Esophagus squamous epithelium (tissue), 5 donors: ENCODE measurements around the gene FLNB. TPM values are rescaled to one million over a fixed set of nuclear protein-coding genes. Genes with fewer than 3 reads are reported as not detected.

Experiments
- DNase-seq: peaks from one replicate; lab custom pipeline; 2025; lab: John Stamatoyannopoulos, UW
- H3K27ac ChIP-seq, 4 donors: fragments of 200-600 bp; sonication (generic); one replicate each; pipeline ENCODE4 v1.5.1; 2016 to 2019; ENCODE audit warnings: mild to moderate bottlenecking in 1 of 4
- H3K27me3 ChIP-seq, 4 donors: fragments of 200-600 bp; sonication (generic); 1 replicate in 3 of 4; 2 replicates in 1 of 4; pipeline versions ENCODE4 v1.5.1 to v1.6.0; 2017 to 2021; ENCODE audit warnings: antibody characterized with exemption in 1 of 4
- H3K36me3 ChIP-seq, 3 donors: fragments of 200-600 bp; sonication (generic); one replicate each; pipeline ENCODE4 v1.5.1; 2016 to 2019
- H3K4me1 ChIP-seq, 3 donors: fragments of 200-600 bp; sonication (generic); one replicate each; pipeline ENCODE4 v1.5.1; 2017 to 2019
- H3K4me3 ChIP-seq, 4 donors: fragments of 200-600 bp; sonication (generic); 1 replicate in 3 of 4; 2 replicates in 1 of 4; pipeline ENCODE4 v1.5.1; 2016 to 2019; ENCODE audit warnings: mild to moderate bottlenecking in 2 of 4, moderate library complexity in 1 of 4
- H3K9me3 ChIP-seq, 3 donors: fragments of 200-600 bp; sonication (generic); one replicate each; pipeline ENCODE4 v1.5.1; 2016 to 2019
- POLR2A ChIP-seq, 4 donors: fragments of 450-650 bp; IDR thresholded peaks; one replicate each; pipeline ENCODE4 v1.6.1; 2017; ENCODE audit warnings: antibody characterized with exemption in 4 of 4, mild to moderate bottlenecking in 4 of 4, moderate library complexity in 3 of 4
- WGBS, 2 donors: methylation state at CpG; one replicate each; pipeline ENCODE4 v1.1.5; 2018; 5-methylcytosine and 5-hydroxymethylcytosine counted together
- intact Hi-C: fragments of 100-400 bp; cut with DNase I; formaldehyde crosslinking; loops from one replicate; pipeline ENCODE4 v1.15.0; 2022
- total RNA-seq, 4 donors: library from RNA; depleted of rRNA; stranded (reverse); fragments of >200 nt; gene quantifications; one replicate each; pipeline ENCODE4 v1.1.0, GENCODE V29; 2016
- TF ChIP-seq, protein P1 (sequence below), 6 experiments: fragments of 450-650 bp in 4 of 6; fragments of 200-600 bp in 2 of 6; sonication (generic) in 2 of 6; IDR thresholded peaks; one replicate each; pipeline ENCODE4 v1.5.1; 2016 to 2019; ENCODE audit warnings: antibody characterized with exemption in 6 of 6, mild to moderate bottlenecking in 4 of 6, moderate library complexity in 4 of 6
- donor health status: DM: yes; HTN: yes; CAD: no.

The FLNB gene
- total RNA-seq, 4 donors from 2014 or later, result 65.4 to 77.0 (median 71.5) TPM

GRCh38 chr3:58013973-58014649, 5.9 kb downstream of the FLNB start:
- Histone ChIP-seq H3K9me3 (no peaks in the 10 kb centered on the region), H3K4me3 (no peak overlapping the region), H3K27ac (peak overlapping the region; percentile 16 to 92 (median 79)), H3K4me1 (peaks cover 25 to 98% (median 52%) of the 10 kb centered on the region in 3 donors), H3K27me3 (no peaks in the 10 kb centered on the region), H3K36me3 (no peaks in the 10 kb centered on the region)
- DNase-seq, result no peak
- TF ChIP-seq, protein P1, sequence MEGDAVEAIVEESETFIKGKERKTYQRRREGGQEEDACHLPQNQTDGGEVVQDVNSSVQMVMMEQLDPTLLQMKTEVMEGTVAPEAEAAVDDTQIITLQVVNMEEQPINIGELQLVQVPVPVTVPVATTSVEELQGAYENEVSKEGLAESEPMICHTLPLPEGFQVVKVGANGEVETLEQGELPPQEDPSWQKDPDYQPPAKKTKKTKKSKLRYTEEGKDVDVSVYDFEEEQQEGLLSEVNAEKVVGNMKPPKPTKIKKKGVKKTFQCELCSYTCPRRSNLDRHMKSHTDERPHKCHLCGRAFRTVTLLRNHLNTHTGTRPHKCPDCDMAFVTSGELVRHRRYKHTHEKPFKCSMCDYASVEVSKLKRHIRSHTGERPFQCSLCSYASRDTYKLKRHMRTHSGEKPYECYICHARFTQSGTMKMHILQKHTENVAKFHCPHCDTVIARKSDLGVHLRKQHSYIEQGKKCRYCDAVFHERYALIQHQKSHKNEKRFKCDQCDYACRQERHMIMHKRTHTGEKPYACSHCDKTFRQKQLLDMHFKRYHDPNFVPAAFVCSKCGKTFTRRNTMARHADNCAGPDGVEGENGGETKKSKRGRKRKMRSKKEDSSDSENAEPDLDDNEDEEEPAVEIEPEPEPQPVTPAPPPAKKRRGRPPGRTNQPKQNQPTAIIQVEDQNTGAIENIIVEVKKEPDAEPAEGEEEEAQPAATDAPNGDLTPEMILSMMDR (IDR thresholded peaks at IDR 0.05), result no peak
- no peak for TF ChIP-seq POLR2A (IDR thresholded peaks at IDR 0.05)
- WGBS, 2 donors, result 56 to 69% methylated on average over 8 to 10 of the region's 10 CpGs
- intact Hi-C loops, result no loop called here

DNA sequence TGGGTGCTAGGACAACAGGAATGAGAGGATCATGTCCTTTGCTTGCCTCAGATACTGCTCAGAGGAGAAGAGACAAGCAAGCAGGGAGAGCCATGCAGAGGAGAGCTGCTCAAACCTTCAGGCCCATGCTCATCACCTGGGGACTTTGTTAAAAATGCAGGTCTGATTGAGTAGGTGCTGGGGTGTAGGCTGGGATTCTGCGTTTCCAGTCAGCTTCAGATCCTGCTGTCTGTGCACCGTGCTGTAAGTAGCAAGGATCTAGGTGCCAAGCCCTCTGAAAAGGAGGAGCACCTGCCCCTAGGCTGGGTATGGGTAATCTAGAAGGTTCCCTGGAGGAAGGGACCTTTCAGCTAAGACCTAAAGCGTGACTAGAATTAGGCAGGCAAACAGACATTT, 7.3 kb downstream of the FLNB start:
- H3K27ac ChIP-seq, result peak overlapping the region in 3 of 4 donors; percentile 68 to 92 (median 90)
- intact Hi-C loops, result no loop called here
- WGBS, 2 donors, result 77 to 83% methylated on average over 3 of the region's 3 CpGs
- H3K4me1 ChIP-seq, result peaks cover 20 to 98% (median 54%) of the 10 kb centered on the region in 3 donors
- H3K9me3 ChIP-seq, result no peaks in the 10 kb centered on the region
- no peak for TF ChIP-seq POLR2A (IDR thresholded peaks at IDR 0.05)
- TF ChIP-seq, protein P1 (IDR thresholded peaks at IDR 0.05), result no peak
- H3K4me3 ChIP-seq, result no peak overlapping the region
- no peaks in the 10 kb centered on the region for H3K27me3 ChIP-seq
- H3K36me3 ChIP-seq, result no peaks in the 10 kb centered on the region
- no peak for DNase-seq

DNA sequence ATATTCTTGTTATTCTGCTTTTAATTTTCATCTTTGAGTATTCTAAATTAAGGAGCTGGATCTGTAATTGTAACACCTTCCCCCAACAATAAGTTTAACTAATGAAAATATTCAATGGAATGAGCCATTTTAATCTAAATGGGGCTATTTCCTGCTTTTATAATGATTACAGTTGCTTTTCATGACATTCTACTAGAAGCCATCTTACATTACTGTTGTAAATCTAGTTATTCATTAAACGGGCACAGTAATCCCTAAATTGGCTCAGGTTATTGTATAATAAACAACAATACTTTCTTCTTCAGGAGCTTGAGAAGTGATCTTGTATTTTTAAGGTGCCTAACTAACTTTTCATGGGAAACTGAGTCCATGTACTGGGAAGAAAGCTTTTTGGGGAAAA, 8.5 kb downstream of the FLNB start:
- no peaks in the 10 kb centered on the region for H3K9me3 ChIP-seq
- 41 to 44% methylated on average over 1 of the region's 1 CpG for WGBS, 2 donors
- H3K4me1 ChIP-seq, result peaks cover 19 to 98% (median 55%) of the 10 kb centered on the region in 3 donors
- TF ChIP-seq, protein P1 (IDR thresholded peaks at IDR 0.05), result no peak
- no peak for TF ChIP-seq POLR2A (IDR thresholded peaks at IDR 0.05)
- no peaks in the 10 kb centered on the region for H3K27me3 ChIP-seq
- no peaks in the 10 kb centered on the region for H3K36me3 ChIP-seq
- H3K27ac ChIP-seq, result peak overlapping the region in 2 of 4 donors; percentile 80 to 87
- DNase-seq, result no peak
- intact Hi-C loops, result no loop called here
- H3K4me3 ChIP-seq, result no peak overlapping the region

GRCh38 chr3:58018892-58019742, 10.9 kb downstream of the FLNB start:
- Histone ChIP-seq H3K27me3 (no peaks in the 10 kb centered on the region), H3K4me1 (peaks cover 19 to 98% (median 57%) of the 10 kb centered on the region in 3 donors), H3K4me3 (no peak overlapping the region), H3K27ac (peak overlapping the region; percentile 75 to 87 (median 82)), H3K36me3 (no peaks in the 10 kb centered on the region), H3K9me3 (no peaks in the 10 kb centered on the region)
- 77 to 82% methylated on average over 7 to 8 of the region's 8 CpGs for WGBS, 2 donors
- no peak for TF ChIP-seq POLR2A (IDR thresholded peaks at IDR 0.05)
- TF ChIP-seq, protein P1 (IDR thresholded peaks at IDR 0.05), result no peak
- no peak for DNase-seq
- intact Hi-C loops, result no loop called here

- intact Hi-C loops, result no loop called here
- DNase-seq, result no peak
- Histone ChIP-seq H3K27me3 (no peaks in the 10 kb centered on the region), H3K27ac (peak overlapping the region; percentile 75 to 87 (median 79)), H3K9me3 (no peaks in the 10 kb centered on the region), H3K4me1 (peaks cover 24 to 95% (median 55%) of the 10 kb centered on the region in 3 donors), H3K36me3 (no peaks in the 10 kb centered on the region), H3K4me3 (no peak overlapping the region)
- 67% methylated on average over 7 of the region's 7 CpGs for WGBS, 2 donors
- TF ChIP-seq, protein P1 (IDR thresholded peaks at IDR 0.05), result no peak
- TF ChIP-seq POLR2A (IDR thresholded peaks at IDR 0.05), result no peak
Measured at GRCh38 chr3:58020783-58021071, 12.5 kb downstream of the FLNB start.
